Bone marrow (tissue), 2 donors: ENCODE measurements around the gene GTF2A2.

Experiments used
- DNase-seq, 2 donors: peaks; one replicate each; lab custom pipeline; 2025; lab: John Stamatoyannopoulos, UW

GTF2A2 gene

DNA sequence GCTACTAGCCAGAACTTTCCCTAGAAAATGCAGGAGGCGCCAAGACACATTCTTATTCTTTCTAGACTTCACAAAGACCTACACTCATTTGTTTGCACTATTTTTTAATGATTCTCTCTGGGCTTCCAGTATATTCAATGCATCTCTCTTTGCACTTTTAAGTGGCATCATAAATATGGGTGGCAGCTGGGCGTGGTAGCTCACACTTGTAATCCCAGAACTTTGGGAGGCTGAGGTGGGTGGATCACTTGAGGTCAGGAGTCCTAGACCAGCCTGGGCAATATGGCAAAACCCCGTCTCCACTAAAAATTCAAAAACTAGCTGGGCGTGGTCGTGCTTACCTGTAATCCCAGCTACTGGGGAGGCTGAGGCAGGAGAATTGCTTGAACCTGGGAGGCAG is 51.3 kb downstream of the GTF2A2 start:
- no peak for DNase-seq

DNA sequence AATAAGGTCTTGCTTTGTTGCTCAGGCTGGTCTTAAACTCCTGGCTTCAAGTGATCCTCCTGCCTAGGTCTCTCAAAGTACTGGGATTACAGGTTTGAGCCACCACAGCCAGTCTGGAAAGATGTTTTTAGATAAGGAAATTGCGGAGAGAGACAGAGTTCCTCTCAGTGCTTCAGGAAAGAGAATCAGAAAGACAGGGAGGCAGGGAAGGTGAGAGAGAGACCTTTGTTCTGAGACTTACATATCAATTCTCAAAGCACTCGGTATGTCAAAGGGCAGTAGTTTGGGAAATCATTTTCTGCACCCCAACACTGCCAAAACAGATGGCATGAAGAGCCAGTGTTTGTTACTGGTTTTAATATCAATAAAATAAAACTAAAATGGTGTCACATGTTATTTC is 58.9 kb downstream of the GTF2A2 start:
- no peak for DNase-seq

DNA sequence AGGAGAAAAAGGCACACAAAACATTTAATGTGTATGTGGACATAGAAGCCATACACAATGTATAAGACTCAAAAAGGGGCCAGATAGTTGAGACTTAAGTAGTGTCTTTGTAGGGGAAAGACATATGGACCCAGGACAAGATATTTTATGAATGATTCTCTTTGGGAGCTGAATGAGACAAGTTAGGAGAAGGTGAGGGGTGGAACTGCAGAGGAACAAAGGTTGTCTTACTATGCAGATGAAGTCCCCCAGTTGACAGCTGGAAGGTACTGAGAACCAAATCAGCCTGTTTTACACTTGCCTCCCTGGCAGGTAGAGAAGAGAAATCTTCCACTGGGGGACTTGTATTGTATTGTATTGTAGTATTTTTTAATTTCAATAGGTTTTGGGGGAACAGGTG is 60.7 kb downstream of the GTF2A2 start:
- no peak for DNase-seq

- no peak for DNase-seq
Measured at GRCh38 chr15:59595434-59595915, 61.8 kb downstream of the GTF2A2 start.

GRCh38 chr15:59594991-59595390 is 62.3 kb downstream of the GTF2A2 start:
- no peak for DNase-seq

DNA sequence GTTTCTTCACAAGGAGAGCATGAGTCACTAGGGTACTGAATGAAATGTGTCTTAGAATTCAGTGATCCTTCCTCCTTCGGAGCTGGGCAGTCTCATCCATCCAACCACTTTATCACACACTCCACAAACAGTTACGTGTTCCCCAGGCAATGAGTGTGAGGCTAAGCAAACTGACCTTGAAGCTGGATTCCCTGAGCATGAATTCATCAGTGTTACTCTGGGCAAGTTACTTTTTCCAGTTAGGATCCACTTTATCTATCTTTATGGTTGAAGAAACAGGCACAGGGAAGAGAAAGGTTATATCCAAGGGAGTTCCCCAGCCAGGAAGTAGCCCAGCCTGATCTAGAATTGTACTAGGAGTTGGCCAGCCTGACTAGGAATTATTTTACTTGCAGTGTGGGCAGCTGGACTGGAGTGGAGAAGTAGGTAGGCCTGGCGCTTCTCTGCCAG is 62.8 kb downstream of the GTF2A2 start:
- DNase-seq = no peak

DNA sequence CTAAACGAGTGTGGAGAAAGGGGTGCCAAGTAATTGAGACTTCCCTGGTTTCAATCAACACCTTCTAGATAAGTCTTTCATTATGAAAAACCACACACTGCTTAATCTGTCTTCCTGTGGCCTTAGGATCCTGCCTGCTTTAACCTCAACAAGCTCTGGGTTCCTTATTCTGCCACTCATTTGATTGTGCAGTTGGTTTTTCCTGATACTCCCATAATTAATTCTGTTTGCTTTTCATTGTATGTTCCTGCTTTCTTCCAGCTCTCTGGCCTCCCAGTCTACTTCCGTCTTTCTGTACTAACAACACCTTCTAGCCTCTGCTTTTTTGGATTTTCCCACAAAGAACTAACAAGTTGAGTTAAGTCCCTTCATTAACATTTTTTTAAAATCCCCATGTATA is 66.0 kb downstream of the GTF2A2 start:
- DNase-seq = no peak

DNA sequence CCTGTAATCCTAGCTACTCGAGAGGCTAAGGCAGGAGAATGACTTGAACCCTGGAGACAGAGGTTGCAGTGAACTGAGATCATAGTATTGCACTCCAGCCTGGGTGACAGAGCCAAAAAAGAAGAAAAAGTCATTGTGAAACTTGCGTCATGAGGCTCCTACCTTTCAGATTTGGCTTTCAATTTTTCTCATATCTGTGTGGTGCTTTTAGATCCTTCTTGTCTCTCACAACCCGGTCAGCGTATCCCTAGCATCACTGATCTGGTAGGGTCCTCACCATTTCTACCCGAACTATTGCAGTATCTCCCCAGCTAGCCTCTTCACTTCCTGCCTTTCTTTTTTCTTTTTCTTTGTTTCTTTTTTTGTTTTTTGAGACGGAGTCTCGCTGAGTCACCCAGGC is 67.3 kb downstream of the GTF2A2 start:
- DNase-seq = no peak
